GM19328 (cell line): ENCODE results near the gene DSCAM.

Experiments
- ATAC-seq: cut with Tn5 transposase; IDR thresholded peaks from one replicate; pipeline ENCODE4 v1.9.1; 2021; ENCODE audit warnings: mild to moderate bottlenecking, moderate library complexity; ENCODE audit not compliant: unreplicated experiment

Gene DSCAM

DNA sequence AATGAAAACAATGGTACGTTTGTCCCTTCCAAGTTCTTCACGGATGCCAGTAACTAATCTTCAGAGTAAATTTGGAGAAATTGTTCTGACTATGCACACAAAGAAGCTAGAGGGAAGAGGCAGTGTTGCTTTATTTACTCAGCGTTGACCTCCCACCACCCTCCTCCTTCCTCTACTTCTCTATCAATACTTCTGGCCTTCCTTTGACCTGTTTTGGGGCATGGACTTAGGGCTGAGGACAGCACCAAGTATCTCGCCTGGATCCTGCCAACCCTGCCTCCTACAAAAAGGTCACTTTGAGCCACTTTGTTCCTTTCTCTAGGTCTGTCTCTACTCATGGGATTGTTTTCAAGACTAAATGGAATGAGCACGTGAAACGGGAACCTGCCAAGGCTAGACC, 282.6 kb downstream of the DSCAM start:
- no peak for ATAC-seq

DNA sequence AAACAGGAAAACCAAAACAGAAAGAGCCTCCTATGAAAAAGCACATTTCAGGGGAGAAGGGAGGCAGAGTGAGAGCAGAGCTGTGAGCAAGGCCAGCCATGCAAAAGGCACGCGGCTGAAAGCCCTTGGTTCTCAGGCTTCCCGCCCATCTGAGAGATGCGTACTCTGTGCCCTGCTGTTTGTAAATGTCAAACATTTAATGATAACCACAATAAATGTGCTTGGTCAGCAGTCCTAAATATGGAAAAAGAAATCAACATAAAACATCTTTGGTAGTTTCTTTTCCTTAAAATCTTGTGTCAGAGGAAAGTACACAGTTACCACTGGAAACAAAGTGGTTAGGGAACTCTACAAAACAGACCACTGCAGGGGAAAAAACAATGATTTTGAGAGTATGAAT, 283.1 kb downstream of the DSCAM start:
- ATAC-seq, result no peak

- ATAC-seq, result no peak
Observed at GRCh38 chr21:40562242-40563002, 284.5 kb downstream of the DSCAM start.

DNA sequence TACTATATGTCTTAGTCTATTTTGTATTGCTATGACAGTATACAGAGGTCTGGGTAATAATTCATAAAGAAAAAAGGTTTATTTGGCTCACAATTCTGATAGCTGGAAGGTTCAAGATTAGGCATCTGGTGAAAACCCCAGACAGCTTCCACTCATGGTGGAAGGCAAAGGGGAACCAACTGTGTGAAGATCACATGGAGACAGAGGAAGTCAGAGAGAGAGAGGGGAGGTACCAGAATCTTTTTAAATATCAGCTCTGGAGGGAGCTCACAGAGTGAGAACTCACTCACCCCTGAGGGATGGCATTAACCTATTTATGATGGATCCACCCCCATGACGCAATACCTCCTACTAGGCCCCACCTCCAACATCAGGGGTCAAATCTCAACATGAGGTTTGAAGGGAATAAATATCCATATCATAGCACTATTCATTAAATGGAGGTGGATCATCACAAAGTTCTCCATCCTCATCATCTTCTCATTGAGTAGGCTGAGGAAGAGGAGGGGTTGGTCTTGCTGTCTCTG, 290.5 kb downstream of the DSCAM start:
- ATAC-seq, result no peak

GRCh38 chr21:40555021-40555528, 291.9 kb downstream of the DSCAM start:
- ATAC-seq, result no peak

DNA sequence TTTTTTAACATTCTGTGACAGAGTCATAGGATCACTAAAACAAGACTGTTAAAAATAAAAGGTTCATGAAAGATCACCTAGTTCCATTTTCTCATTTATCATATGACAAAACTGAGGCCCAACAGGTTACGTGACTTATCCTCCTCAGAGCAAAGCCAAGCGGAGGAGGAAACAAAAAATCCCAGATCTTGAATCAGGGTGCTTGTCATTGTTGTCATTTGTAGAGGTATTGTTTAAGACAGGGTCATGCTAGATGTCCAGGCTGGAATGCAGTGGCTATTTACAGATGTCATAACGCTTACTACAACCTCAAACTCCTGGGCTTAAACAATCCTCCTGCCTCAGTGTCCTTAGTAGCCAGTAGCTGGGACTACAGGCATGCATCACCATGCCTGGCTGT, 293.2 kb downstream of the DSCAM start:
- no peak for ATAC-seq

DNA sequence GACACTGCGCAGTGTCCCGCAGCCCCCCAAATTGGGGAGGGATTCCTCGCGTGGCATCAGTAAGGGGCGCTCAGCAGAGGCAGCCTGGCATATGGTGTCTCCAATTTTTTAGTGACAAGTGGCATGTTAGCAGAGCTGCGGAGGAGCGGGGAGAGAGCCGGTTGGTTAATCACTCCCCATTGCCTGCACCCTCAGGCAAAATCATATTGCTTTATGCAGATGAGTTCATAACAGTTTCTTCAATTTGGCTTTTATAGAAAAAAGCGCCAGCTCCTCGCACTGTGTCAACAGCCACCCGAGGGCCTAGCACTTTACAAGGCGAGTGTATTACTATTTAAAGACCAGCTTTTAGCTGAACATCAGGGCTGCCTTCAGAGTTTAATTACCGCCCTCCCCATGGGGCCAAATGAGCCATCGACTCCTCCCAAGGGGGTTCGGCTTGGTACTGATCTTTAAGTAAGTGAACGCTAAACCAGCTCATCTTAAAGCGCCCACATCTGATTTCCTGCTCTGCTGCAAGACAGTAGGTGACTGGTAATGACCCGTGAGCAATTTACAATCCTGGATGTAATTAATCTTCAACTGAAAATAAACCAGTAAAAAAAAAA, 298.9 kb downstream of the DSCAM start:
- ATAC-seq, result no peak

- no peak for ATAC-seq
Observed at GRCh38 chr21:40546647-40547046, 300.3 kb downstream of the DSCAM start.

- no peak for ATAC-seq
Observed at GRCh38 chr21:40540216-40540615, 306.7 kb downstream of the DSCAM start.

GRCh38 chr21:40534886-40535285, 312.1 kb downstream of the DSCAM start:
- no peak for ATAC-seq

DNA sequence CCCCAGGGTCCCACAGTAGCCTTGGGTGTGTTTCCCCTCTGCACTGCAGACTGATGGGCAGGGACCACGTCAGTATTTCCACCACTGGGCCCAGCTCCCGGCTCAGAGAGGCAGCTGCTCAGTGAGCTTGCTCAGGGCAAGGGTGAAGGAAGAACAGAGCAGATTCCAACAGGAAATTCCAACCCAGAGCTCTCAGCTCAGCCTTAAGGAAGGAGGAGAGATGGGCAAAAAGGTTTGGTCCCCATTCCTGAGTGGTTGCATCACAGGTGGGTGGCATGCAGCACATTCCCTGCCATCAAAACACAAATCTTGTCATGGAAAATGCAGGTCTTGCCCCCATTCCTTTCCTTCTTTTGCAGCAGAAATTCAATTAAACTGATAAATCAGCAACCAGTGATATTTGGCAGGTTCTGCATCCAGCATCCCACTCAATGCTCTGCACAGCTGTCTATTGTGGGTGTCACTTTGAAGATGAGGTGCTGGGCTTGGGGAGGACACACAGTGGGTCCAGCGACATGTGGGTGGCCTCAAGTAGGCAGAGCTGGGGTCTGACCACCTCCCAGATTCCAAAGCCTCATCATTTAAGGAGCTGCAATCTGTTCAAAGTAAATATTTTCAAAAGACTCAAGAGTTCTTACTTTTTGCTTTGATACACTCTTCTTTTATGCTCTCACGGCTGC, 315.4 kb downstream of the DSCAM start:
- ATAC-seq, result no peak

DNA sequence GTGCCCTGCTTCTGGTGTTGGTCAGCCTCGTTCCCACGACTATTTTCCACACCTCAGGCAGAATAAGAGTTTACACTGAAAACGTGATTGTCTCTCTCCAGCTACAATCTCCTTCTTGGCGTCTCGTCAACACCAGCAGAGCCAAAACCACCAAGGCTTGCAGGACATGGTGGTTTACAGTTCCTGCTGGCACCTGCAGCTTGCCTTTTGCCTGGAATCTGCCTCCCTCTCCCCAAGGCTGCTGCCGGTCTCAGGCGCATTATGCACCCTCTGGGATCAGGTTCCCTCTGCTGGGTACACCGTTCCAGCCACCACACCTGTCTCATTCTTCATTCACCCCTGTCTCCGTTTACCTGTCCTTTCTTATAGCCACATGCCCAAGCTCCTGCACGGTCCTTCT, 315.9 kb downstream of the DSCAM start:
- ATAC-seq, result no peak

DNA sequence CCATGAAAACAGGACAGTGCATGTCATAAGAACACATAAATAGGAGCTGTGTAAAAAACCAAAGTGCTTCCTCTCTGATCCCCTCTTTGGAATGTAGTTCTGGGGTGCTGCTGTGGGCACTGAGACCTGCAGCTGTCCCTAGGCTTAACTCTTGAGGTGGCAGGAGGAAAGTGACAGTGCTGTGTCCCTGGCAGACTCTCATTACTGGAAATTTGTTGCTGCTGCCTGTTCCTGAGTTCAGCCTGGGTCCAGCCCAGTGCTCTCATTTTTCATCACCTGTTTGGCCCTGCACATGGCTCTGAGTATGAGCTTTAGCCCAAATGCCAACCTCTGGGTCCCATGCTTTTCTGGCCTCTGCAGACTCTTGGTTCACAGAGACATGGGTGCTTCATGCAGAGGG, 329.3 kb downstream of the DSCAM start:
- ATAC-seq, result no peak

GRCh38 chr21:40516335-40516734, 330.6 kb downstream of the DSCAM start:
- ATAC-seq, result no peak

GRCh38 chr21:40512590-40512989, 334.4 kb downstream of the DSCAM start:
- ATAC-seq, result no peak

GRCh38 chr21:40507978-40508377, 339.0 kb downstream of the DSCAM start:
- no peak for ATAC-seq

DNA sequence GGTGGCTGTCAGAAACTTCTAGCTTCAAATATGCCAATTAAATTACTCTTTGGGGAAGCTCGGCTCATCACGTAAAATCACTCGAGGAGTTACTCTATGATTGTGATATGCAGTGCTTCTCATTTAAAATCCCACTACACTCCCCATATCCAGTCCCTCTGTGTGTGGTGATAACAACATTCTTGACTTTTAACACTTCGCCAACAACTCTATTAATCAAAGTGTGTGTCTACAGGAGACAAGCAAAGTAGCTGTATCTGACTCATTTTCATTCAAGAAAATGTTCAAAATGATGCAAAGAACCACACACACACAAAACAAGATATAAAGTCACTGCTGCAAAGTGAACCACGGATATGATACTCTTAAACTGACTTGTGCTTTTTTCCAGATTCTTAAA, 341.3 kb downstream of the DSCAM start:
- no peak for ATAC-seq

DNA sequence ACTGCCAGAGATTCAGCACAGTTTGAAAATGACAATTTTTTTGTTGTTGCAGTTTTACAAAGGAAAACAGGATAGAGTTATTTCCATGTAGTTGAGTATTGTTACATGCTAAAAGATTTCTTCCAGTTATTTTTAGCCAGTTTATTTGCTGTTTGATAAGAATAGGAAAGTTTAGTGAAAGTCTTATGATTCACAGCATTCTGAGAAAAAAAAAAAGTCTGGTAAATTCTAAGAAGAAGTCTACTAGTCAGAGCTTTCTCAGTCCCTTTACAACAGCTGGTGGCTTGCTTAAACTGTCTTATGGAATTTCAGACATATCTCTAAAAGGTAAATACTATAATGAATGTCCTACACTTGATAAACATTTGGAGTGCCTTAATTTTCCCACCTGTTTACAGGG, 341.7 kb downstream of the DSCAM start:
- no peak for ATAC-seq

DNA sequence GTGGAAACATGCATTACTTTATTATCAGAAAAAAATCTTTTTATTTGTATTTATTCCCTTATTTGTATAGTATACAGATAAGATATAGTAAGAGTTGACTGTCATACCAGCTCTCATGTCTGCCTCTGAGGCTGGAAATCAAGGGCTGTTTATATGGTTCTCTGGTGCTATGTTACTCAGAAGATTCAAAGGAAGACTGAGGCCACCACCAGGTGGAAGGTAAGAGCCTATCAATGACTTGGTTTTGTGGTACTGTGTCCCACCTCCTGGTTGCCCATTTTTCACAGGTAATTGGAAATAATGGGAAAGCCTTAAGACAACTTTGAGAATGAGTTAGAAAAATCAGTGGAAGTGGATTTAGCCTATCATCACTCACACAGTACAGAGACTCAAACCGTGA, 342.1 kb downstream of the DSCAM start:
- ATAC-seq, result no peak

- no peak for ATAC-seq
Observed at GRCh38 chr21:40496116-40496515, 350.8 kb downstream of the DSCAM start.

- no peak for ATAC-seq
Observed at GRCh38 chr21:40490408-40490807, 356.6 kb downstream of the DSCAM start.

- no peak for ATAC-seq
Observed at GRCh38 chr21:40489001-40489400, 358.0 kb downstream of the DSCAM start.
